HG03095 (cell line): Measurements from ENCODE around the gene PRL.

ENCODE experiments used
- ATAC-seq: cut with Tn5 transposase; IDR thresholded peaks from one replicate; pipeline ENCODE4 v1.9.1; 2021; ENCODE audit warnings: moderate library complexity; ENCODE audit not compliant: unreplicated experiment

PRL gene

DNA sequence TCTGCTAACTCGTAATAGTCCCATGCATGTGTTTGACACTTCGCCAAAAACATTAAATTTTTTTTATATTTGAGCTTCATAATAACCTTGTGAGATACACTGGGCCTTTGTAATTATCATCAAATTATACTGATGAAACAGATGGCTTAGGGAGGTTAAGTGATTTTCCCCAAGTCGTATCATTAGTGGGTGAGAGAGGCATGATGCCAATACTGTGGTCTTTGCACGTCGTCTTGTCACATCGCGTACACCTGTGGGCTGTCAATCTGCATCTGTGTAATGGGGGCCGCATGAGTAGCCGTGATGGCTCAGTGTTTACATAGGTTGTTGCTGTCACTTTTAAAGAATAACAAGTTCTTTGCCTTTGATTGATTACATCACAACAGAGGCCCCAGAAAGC is 1.7 kb downstream of the PRL start:
- no peak for ATAC-seq

DNA sequence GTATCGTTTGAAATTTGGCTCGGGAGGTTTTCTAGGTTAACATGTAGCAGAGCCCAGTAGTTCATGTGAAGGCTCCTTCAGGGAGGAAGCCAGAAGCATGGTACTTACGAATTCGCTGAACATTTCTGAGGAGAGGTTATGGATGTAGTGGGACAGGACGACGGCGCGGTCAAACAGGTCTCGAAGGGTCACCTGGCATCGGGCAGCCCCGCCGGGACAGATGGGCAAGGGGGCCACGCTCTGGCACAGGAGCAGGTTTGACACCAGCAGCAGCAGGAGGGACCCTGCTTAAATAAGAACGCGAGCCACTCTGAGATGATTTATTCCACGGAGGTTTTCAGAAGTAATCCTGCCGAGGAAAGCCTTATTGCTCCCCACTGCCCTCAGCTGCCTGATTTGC is 2.5 kb downstream of the PRL start:
- no peak for ATAC-seq

DNA sequence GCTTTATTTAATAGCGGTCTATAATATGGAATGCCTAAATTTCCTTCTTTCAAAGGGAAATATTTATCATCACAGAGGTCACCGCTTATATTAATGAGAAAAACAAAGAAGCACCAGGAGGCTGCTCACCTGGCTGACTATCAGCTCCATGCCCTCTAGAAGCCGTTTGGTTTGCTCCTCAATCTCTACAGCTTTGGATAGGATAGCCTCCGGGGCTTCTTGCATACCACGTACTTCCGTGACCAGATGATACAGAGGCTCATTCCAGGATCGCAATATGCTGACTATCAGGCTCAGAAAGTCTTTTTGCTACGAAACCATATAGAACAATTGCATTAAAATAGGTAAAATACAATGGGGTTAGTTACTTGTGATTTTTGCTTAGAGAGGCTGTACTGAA is 6.8 kb downstream of the PRL start:
- ATAC-seq, result no peak

DNA sequence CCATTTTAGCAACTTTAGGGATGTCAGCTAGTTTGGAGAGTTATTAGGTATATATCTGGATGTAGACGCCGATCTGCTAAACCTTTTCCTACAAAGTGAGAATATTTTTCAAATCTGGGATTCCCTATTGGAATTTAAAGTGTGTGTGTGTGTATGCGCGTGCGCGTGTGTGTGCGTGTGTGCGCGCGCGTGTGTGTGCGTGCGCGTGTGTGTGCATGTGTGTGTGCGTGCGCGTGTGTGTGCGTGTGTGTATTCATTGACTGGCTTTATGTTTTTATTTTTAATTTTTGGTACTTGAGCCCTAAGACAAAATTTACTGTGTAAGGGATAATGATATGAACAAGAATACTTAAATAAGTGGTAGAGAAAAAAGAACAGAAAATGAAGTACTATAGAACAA is 8.1 kb downstream of the PRL start:
- no peak for ATAC-seq

DNA sequence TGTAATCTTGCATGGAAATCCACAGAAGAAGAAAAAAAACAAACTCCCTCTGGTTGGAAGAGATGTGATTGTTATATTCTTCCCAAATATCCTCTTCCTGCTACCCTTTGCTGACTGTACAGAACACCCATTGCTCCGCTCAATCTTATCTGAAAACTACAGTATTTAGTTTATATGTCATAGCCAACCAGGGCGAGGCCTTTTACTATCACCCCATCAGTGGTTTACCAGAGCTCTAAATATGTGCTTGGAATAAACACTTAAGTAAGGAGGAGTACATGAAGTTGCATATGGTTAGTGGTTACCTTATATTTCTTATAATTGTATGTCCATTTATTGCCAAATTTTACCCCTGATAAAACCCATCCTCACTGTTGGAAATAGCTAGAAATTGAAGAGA is 12.2 kb downstream of the PRL start:
- no peak for ATAC-seq

DNA sequence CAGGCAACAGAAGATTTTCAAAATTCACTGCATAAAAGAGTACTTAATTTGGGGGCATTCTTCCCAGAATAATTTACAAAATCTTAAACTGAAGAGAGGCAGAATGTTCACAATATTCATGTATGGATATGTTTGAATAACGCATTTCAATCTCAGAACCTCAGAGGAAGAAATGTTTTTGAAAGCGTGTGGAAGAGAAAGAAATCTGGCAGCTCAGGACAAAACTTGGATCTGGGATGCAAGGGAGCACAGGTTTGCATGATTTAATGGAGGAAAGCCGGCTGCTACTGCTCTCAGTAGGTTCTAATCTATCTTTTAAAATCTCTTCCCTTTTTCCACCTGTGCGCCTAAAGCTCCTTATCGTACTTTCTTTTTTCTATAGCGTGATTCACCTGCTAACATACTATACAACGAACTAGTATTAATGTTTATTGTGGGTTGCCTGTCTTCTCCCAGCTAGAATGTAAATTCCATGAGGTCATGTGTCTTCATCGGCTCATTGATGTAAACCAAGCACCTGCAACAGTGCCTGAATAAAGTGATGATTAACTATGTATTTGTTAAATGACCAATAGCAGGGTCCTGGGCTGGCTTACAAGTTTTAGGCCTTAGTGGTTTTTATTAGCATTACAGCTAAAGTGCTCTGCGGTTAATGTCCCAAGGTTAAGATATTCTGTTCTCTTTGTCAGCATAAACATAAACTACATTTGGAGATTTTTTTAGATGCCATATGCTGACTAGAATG is 15.3 kb downstream of the PRL start:
- ATAC-seq, result no peak

DNA sequence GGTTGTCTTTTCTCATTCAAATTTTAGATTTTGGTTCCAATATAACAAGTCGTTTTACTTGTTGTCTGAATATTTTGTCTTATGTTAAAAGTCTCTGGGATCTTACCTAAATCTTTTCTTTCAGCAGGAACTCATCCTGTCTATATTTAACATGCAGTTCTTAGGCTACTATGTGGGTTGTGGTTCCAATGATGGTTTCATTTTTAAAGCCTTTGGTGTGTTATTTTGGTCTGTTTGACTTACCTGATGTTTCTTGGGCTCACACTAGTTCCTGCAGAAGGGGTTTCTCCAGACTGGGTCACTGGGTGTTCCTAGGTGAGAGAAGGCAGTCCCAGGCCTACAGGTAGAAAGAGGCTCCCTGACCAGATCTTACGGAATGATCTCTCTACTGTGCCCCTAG is 17.4 kb downstream of the PRL start:
- no peak for ATAC-seq

DNA sequence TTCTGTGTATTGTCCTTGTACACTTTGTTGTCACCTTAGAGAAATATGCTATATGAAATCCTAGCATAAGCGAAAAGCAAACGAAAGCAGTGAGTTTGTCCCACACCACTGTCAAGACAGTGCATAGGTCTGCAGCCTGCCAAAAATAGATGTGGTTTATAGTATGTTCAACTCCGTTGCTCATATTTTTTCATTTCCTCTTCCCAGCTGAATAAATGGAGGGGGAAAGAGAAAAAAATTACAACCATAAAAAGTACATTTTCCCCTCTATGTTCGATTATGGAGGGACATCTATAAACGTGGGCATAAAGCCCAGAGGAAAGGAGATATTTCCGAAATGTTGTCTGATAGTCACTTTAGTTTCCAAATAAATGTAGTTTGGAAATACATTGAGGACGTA is 25.8 kb downstream of the PRL start:
- peak; percentile 68 for ATAC-seq

DNA sequence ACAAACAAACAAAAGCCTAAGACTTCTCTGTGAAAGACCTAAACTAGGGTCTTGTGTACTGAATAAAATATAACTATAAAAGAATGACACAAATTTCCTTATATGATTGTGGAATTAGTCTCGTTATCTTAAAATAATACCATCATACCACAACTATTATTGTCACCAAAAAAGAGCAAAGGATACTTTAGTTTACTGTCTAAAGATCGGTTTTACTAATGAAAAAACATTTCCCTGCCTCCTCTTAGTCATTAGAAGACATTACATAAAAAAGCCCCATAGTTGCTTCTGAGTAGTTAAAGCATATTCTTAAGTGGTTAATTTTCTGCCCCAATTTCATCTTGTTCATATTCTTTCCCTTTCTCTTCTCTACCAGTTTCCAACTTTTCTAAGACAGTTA is 33.1 kb downstream of the PRL start:
- no peak for ATAC-seq

DNA sequence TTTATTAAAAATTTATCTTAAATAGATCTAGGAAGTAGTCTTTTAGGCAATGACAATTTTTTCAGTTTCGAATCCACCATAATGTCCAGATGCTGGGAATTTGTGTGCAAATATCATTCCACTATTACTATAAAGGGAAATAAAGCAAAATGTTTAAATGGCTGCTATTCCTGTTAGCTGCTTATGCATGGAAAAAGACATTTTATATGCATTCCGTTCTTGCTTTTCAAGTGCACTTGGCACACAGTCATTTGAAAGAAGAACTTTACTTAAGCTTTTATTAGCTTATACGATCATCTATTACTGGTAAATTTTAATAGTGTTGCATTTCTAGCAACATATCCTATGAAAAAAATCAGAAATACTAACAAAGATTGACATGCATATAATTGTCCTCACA is 42.0 kb downstream of the PRL start:
- no peak for ATAC-seq

DNA sequence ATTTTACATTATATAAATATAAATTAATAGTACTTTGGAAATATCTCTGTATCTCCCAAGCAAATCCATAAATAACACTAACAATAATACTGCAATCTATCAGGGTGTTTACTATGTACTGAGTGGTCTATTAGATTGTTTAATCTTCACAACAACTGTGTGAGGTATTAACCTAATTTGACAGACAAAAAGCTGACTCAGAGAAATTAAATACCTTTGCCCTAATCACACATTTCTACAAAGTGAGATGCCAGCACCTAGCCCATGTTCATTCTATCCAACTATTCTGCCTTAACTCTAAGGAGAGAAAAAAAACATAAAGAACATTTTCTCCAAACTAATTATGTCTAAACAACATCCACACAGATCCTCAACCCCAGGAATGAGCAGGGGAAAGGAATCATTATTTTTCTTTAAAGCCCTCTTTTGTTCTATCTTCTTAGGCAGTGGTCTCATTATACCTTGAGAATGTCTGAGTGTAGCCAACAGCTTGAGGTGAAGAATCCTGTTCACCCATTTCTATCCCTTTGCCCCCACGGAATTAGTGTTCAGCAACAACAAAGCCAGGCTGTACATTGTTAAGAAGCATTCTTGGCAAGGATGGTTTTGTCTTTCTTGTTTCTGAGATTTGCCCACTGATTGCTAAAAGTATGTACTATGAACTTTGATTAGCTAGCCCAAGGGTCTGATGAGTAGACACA is 42.7 kb downstream of the PRL start:
- no peak for ATAC-seq

DNA sequence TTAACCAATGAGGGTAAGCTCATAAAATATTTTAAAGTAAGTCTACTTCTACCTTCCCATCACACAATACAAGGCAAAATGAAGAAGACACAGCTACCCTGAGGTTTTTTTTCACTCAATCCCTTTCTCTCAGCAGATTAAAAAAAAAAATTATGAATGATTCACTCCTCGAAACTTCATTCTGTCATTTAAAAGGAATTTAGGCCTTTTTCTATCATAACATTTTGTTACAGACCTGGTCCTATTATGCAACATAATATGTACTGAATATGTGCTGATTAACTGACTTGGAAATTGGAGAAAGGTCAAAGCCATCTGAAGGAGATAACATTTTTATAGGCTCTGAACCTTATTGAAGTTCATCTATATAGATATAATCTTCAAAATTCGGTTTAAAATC is 45.5 kb downstream of the PRL start:
- ATAC-seq, result no peak

DNA sequence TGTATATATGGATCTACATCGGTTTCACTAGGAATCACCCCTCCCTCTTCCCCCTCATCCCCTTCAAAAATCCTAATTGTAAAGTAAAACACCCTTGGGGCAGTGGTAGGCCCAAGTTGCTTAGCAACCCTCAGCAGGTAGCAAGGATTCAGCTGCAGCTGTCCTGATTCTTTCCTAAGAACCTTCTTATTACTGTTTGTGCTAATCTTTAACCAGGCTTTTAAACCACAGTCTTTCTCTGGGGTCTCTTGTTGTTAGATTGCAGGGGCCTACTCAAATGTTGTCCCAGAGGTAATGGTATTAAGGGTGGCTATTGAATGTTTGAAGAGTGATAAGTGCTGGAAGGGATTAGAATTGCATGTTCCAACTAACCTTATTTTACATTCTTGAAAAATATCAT is 46.4 kb downstream of the PRL start:
- no peak for ATAC-seq

DNA sequence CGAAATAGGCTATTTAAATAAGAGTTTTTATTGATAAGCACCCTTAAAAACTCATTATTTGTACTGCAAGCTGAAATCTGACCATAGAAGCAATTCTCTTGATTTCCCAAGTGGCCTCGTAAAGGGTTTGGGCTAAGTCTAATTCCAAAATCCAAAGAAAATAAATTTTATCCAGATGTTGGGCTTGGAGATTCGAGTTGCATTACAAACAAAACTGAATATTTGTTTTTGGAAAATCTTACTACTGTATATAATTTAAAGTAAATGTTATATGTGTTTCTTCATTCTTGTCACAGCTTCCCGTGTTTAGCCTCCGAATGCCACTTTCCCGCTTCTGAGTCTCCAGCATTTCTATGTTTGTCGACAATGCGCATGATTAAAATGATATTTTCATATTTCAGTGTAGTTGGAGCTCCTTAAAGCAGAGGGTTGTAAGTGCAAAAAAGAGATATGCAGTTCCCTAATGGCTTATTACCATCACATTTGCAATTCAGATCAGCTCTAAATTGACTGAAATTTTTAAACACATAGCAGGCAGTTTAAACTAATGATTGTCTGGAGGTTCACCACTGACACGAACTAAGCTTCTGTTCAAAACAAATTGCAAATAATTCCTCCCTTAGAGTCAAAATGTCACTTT is 47.0 kb downstream of the PRL start:
- ATAC-seq, result no peak

DNA sequence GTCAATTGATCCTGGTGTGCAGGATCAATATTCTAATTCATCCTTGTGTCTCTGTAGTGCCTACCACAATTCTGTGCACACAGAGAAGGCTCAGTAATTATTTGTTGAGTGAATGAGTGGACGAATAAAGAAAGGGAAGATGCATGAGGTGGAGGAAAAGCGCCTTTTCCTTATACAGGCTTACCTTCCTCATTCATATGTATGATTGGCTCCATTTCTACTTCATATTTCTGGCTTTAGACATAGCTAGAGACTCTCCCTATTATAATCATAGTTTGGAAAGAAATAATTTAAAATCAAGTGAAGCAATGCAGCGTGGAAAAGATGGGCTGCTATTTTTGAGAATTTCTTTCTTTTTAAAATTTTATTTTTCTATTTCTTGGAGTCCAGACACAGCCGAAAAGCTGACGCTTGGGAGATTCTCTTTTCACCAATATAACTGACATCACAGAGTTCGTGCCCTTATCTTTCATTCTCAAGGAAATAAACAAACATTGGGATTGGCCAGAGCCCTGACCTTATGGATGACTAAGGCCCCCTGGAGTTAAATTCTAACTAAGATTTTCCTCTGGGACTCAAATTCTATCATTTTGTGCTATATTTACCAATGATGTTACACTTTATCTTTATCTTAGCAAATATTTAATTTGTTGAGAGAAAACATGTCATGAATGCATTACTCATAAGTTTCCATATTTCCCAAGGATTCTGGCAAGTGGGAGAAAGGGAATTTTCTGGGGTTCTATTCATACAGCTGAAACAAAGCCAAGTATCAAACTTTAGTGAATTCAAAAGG is 48.1 kb downstream of the PRL start:
- no peak for ATAC-seq

DNA sequence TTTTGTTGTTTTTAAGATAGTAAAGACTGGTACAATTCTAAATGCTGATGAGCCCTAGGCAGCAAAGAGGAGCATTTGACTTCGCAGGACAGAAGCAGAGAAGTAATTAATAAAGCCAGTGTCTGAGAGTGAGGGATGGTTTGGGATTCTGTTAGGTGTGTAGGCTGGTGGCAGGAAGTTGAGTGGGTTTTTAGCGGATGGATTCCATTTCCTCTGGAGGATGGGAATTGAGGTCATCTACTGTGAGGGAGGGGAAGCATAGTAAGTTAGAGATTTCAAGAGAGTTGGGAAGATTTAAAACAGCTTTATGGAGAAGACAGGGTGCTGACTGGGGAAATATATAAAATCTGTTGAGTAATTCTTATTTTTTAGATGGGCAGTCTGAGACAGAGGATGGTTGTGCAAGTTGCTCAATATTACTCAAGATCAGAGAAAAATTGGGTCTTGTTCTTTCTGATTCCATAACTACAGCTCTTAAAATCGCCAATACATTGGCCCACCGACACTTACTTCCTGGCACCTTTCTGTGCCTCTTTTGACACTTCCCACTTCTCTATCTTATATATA is 48.8 kb downstream of the PRL start:
- no peak for ATAC-seq

DNA sequence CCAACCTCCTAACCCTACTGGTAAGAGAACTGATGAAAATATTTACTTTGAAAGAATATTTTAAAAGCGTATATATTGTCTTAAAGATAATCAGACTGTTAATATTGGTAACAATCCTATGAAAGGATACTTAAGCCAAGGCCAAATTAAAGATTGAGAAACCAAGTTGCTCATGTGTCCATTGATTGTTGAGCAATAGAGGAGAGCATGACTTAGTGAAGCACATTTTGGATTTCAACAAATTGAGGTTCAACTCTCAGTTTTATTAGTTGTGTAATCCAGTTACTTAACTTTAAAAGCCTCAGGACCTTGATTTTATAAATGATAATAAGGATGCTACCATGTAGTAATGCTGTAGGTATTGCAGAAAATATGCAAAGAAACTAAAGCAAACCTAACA is 56.8 kb downstream of the PRL start:
- ATAC-seq, result no peak

DNA sequence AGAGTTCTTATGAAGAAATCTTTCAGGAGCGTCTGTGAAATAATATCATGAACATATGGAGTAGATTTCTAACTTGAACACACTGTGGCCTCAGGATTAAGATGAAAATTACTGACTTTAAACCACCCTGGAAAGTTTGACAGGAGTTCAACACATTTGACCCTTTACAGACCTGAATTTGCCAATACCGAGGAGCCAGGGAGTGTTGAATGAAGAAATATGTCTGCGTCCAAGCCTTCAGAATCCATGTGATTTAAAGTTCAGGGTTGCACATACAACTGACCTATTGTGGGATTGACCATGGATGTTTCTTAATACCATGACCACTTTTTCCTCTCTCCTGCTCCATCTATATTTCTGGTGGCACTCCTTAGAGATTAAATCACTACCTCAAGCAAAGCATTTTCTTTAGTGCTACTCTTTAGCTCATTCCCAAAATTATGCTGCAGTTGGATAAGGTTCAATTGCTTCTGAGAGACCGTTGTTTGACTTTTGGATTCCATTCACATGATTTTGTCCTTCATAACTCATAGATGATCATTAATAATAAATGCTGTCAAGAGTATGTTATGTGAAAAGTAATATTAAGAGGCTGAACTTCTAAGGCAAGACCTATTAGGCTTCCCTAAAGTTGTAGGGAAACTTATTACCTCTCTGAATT is 57.4 kb downstream of the PRL start:
- no peak for ATAC-seq

DNA sequence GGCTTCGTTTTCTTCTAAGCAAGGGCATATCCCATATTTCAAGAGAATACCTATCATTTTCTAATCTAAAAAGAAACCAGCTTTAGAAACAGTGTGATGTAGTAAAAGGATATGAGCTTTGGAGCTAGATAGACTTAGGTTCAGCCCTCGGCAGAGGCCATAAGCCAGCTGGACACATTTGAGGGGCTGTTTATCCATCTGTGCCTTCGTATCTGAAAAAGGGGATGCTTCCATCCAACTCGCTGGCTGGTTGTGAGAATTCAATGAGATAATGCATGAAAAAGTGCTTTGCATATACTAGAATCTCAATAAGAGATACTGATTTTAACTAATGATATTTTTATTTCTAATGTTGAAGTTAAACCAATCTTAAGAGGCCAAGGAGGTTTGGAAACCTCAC is 58.0 kb downstream of the PRL start:
- no peak for ATAC-seq

DNA sequence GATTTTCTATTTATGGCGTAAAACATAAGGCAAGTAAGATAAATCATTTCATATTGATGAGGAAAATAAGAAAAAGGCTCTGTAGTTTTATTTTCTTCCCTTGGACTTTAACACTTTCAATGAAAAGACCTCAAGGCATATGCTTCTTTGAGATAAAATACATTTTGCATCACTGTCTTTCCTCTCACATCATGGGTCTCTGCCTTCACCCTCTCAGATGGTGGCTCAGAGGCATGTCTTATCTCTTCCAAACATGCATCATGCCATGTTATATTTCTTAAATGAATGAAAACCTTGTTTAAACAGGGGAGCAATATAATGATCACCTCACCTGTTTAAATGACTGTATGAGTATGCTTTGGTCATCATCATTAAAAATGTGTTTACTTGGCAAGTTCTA is 59.3 kb downstream of the PRL start:
- ATAC-seq, result no peak
